ENCODE results near the gene SLIT1. TPM values are rescaled to one million over a fixed set of nuclear protein-coding genes. Genes with fewer than 3 reads are reported as not detected.

SLIT1 gene
- total and polyA plus RNA-seq, 7 donors = 0.04 to 0.30 (median 0.08) TPM

GRCh38 chr10:97200616-97201015, 14.9 kb upstream of the SLIT1 start:
- Histone ChIP-seq H3K27me3 (ENCODE audit: insufficient read depth in 3 of 3, low read length in 2 of 3) (peaks cover 0 to 4% (median 0%) of the 10 kb centered on the region in 3 donors), H3K4me1 (no peaks in the 10 kb centered on the region), H3K4me3 (no peak overlapping the region), H3K9me3 (no peaks in the 10 kb centered on the region), H3K36me3 (ENCODE audit: insufficient read depth in 1 of 2, low read depth in 1 of 2) (no peaks in the 10 kb centered on the region), H3K27ac (no peak overlapping the region)
- TF ChIP-seq CTCF (IDR thresholded peaks at IDR 0.05) = no peak
- ATAC-seq (no peak), DNase-seq (no peak)
- 75 to 85% (median 78%) methylated on average over 6 of the region's 6 CpGs for WGBS, 3 donors
- intact Hi-C loops (cut with DNase I) = no loop called here

DNA sequence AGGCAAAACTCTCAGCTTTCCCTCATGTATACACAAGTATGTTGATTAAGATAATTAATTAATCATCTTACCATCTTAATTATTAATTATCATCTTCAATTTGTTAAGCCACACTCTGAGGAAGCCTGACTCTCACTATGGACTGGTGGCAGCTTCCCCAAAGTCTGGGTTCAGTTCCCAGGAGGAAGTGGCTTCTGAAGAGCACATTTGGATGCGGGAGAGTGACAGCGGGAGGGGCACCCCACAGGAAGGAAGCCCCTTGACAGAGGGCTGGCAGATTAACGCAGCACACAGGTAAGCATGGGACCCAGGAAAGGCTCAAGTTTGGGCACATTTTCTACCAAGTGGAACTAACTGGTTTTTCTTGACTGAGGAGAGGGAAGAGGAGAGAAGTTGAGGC, 13.4 kb upstream of the SLIT1 start:
- intact Hi-C loops (cut with DNase I) = no loop called here
- Histone ChIP-seq H3K4me3 (no peak overlapping the region), H3K27ac (no peak overlapping the region), H3K4me1 (no peaks in the 10 kb centered on the region), H3K9me3 (no peaks in the 10 kb centered on the region), H3K36me3 (ENCODE audit: insufficient read depth in 1 of 2, low read depth in 1 of 2) (no peaks in the 10 kb centered on the region), H3K27me3 (ENCODE audit: insufficient read depth in 3 of 3, low read length in 2 of 3) (peaks cover 0 to 7% (median 0%) of the 10 kb centered on the region in 3 donors)
- 63 to 76% (median 66%) methylated on average over 3 of the region's 3 CpGs for WGBS, 3 donors
- no peak for TF ChIP-seq CTCF (IDR thresholded peaks at IDR 0.05)
- DNase-seq (no peak), ATAC-seq (no peak)

- WGBS, 3 donors = 77 to 82% (median 80%) methylated on average over 7 of the region's 7 CpGs
- no peaks in the 10 kb centered on the region for H3K9me3 ChIP-seq
- DNase-seq = no peak
- ATAC-seq = no peak
- no peak overlapping the region for H3K4me3 ChIP-seq
- H3K27ac ChIP-seq = no peak overlapping the region
- no peaks in the 10 kb centered on the region for H3K4me1 ChIP-seq
- no peaks in the 10 kb centered on the region for H3K36me3 ChIP-seq (ENCODE audit: insufficient read depth in 1 of 2, low read depth in 1 of 2)
- intact Hi-C loops (cut with DNase I) = no loop called here
- no peak for TF ChIP-seq CTCF (IDR thresholded peaks at IDR 0.05)
- H3K27me3 ChIP-seq (ENCODE audit: insufficient read depth in 3 of 3, low read length in 2 of 3) = peaks cover 0 to 7% (median 0%) of the 10 kb centered on the region in 3 donors
Observed at GRCh38 chr10:97197030-97197500, 11.3 kb upstream of the SLIT1 start.

DNA sequence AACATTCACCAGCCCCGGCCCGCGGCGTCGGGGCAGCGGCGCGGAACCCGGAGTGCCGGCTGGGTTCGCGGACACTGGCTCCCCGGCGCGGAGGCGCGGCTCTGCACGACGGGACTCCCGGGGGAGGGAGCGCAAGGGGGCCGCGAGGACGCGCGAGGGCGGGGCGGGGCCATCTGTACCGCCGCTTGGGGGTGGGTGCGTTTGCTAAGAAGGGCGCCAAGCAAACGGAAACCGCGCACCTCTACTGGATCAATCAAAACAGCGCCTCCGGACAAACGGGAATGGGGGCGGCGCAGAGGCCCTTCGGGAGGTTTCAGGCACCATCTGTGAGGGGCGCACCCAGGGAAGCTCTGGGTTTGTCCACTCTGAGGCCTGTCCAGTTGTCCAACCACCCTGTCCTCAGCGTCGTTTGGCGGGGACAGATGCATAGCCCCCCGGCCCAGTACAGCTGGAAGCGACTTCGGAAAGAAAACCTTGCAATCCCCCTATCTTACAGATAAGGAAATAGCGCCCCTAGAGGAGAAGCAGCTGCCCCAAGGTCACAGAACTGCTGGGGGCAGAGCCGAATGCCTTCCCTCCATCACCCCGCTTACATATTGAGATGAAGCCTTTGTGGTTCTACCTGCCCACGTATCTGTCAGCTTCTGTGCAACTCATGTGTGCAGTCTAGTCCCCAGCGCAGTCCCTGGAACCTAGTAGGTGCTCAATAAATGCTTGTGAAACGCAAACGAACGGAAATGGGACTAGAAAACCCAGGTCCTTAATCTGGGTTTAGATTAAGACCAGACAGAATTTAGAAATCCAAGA, 10.7 kb upstream of the SLIT1 start:
- intact Hi-C loops (cut with DNase I) = no loop called here
- peaks cover 0 to 7% (median 0%) of the 10 kb centered on the region in 3 donors for H3K27me3 ChIP-seq (ENCODE audit: insufficient read depth in 3 of 3, low read length in 2 of 3)

More for the DNA sequence above, 10.7 kb upstream of the SLIT1 start:
- Histone ChIP-seq H3K27ac (no peak overlapping the region), H3K9me3 (no peaks in the 10 kb centered on the region), H3K4me1 (no peaks in the 10 kb centered on the region), H3K4me3 (peak overlapping the region; percentile 70), H3K36me3 (ENCODE audit: insufficient read depth in 1 of 2, low read depth in 1 of 2) (no peaks in the 10 kb centered on the region)
- peak; percentile 50 to 67 for DNase-seq
- peak; percentile 59 for TF ChIP-seq CTCF (IDR thresholded peaks at IDR 0.05)
- 5 to 7% (median 6%) methylated on average over 52 to 56 of the region's 56 CpGs for WGBS, 3 donors
- ATAC-seq = peak; percentile 59 to 89 (median 67)
